ENCODE measurements around the gene CSTB.

GRCh38 chr21:43740497-43741156, 35.5 kb downstream of the CSTB start:
- TF ChIP-seq POLR2AphosphoS5 (IDR thresholded peaks at IDR 0.05; ENCODE audit: low read depth, low read length) (no peak), TAF1 (IDR thresholded peaks at IDR 0.05; ENCODE audit: borderline replicate concordance, insufficient read depth, low read length) (no peak), REST (IDR thresholded peaks at IDR 0.05; ENCODE audit: insufficient read depth in 1 of 2, low read depth in 2 of 2, low read length in 2 of 2) (no peak)
